SU-DHL-6 (cell line): ENCODE results near the gene ADD1.

Source experiments
- H2AFZ ChIP-seq: fragments of 200-600 bp; sonication (generic); 2 replicates; pipeline ENCODE4 v1.6.1; 2014; ENCODE audit warnings: low read depth, mild to moderate bottlenecking, moderate library complexity, mixed read lengths, antibody characterized with exemption, low read length; ENCODE audit not compliant: severe bottlenecking
- H3F3A ChIP-seq: fragments of 200-600 bp; shearing (Covaris generic); 2 replicates; pipeline ENCODE4 v1.6.0; 2016; ENCODE audit warnings: antibody characterized with exemption, mild to moderate bottlenecking; ENCODE audit not compliant: insufficient read depth
- H3K27ac ChIP-seq: fragments of 200-600 bp; sonication (generic); 2 replicates; pipeline ENCODE4 v1.5.1; 2016; ENCODE audit warnings: low read depth, mild to moderate bottlenecking, low read length, moderate library complexity, mixed read lengths
- H3K27me3 ChIP-seq: fragments of 200-600 bp; sonication (generic), shearing (Covaris generic); 2 replicates; pipeline ENCODE4 v1.6.0; 2014; ENCODE audit warnings: mild to moderate bottlenecking, low read length
- H3K36me3 ChIP-seq: fragments of 200-600 bp; sonication (generic); 2 replicates; pipeline ENCODE4 v1.6.1; 2014; ENCODE audit warnings: mild to moderate bottlenecking, low read length, mixed read lengths
- H3K4me2 ChIP-seq: fragments of 300-600, 200-600 bp; shearing (Covaris generic), sonication (generic); 2 replicates; pipeline ENCODE4 v1.6.0; 2014; ENCODE audit warnings: low read length, low read depth, mild to moderate bottlenecking; ENCODE audit not compliant: poor library complexity, severe bottlenecking
- H3K4me3 ChIP-seq: fragments of 200-600 bp; sonication (generic); 2 replicates; pipeline ENCODE4 v1.5.1; 2014; ENCODE audit warnings: antibody characterized with exemption, low read length, mild to moderate bottlenecking, mixed read lengths; ENCODE audit not compliant: insufficient read depth, poor library complexity, severe bottlenecking
- H3K79me2 ChIP-seq: fragments of 200-600 bp; sonication (generic); 2 replicates; pipeline ENCODE4 v1.6.1; 2014; ENCODE audit warnings: mild to moderate bottlenecking, low read length, moderate library complexity; ENCODE audit not compliant: insufficient read depth
- H3K9ac ChIP-seq: fragments of 200-600 bp; sonication (generic); 2 replicates; pipeline ENCODE4 v1.7.0; 2014; ENCODE audit warnings: mild to moderate bottlenecking, low read length
- H3K9me2 ChIP-seq: fragments of 200-600 bp; sonication (generic); replicated peaks from 2 replicates; pipeline ENCODE4 v1.6.1; 2014; ENCODE audit warnings: low read length; ENCODE audit not compliant: insufficient read depth
- H3K9me3 ChIP-seq: fragments of 200-600 bp; sonication (generic); 2 replicates; pipeline ENCODE4 v1.6.1; 2014; ENCODE audit warnings: low read length, mixed read lengths; ENCODE audit not compliant: insufficient read depth
- H4K20me1 ChIP-seq: fragments of 200-600 bp; sonication (generic); 2 replicates; pipeline ENCODE4 v1.6.1; 2014; ENCODE audit warnings: low read depth, mild to moderate bottlenecking, antibody characterized with exemption, low read length, moderate library complexity, mixed read lengths
- EZH2phosphoT487 ChIP-seq: fragments of 200-600 bp; sonication (generic), shearing (Covaris generic); conservative IDR thresholded peaks from 2 replicates; pipeline ENCODE4 v1.6.1; 2018; ENCODE audit warnings: mild to moderate bottlenecking, antibody characterized with exemption, low read length, moderate library complexity, mixed read lengths
- TF ChIP-seq, protein P1 (sequence below): fragments of 200-600 bp; sonication (generic); IDR thresholded peaks from one replicate; pipeline ENCODE4 v1.5.1; 2017; ENCODE audit warnings: antibody characterized with exemption, mild to moderate bottlenecking, low read length, moderate library complexity; ENCODE audit not compliant: insufficient read depth, poor library complexity, severe bottlenecking

Gene ADD1

GRCh38 chr4:2822461-2823300, 21.0 kb upstream of the ADD1 start:
- Histone ChIP-seq H3K4me2 (no peak overlapping the region), H3K9ac (no peak overlapping the region), H3K27ac (no peak overlapping the region), H2AFZ (no peak overlapping the region), H3K9me2 (no peaks in the 10 kb centered on the region), H3F3A (no peaks in the 10 kb centered on the region), H3K4me3 (no peak overlapping the region), H3K79me2 (no peaks in the 10 kb centered on the region), H3K36me3 (no peaks in the 10 kb centered on the region), H4K20me1 (no peaks in the 10 kb centered on the region), H3K27me3 (no peaks in the 10 kb centered on the region), H3K9me3 (no peaks in the 10 kb centered on the region)
- TF ChIP-seq, protein P1, sequence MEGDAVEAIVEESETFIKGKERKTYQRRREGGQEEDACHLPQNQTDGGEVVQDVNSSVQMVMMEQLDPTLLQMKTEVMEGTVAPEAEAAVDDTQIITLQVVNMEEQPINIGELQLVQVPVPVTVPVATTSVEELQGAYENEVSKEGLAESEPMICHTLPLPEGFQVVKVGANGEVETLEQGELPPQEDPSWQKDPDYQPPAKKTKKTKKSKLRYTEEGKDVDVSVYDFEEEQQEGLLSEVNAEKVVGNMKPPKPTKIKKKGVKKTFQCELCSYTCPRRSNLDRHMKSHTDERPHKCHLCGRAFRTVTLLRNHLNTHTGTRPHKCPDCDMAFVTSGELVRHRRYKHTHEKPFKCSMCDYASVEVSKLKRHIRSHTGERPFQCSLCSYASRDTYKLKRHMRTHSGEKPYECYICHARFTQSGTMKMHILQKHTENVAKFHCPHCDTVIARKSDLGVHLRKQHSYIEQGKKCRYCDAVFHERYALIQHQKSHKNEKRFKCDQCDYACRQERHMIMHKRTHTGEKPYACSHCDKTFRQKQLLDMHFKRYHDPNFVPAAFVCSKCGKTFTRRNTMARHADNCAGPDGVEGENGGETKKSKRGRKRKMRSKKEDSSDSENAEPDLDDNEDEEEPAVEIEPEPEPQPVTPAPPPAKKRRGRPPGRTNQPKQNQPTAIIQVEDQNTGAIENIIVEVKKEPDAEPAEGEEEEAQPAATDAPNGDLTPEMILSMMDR: no peak
- no peak for TF ChIP-seq EZH2phosphoT487

GRCh38 chr4:2823301-2823670, 20.4 kb upstream of the ADD1 start:
- no peak overlapping the region for H3K4me2 ChIP-seq
- TF ChIP-seq, protein P1: no peak
- TF ChIP-seq EZH2phosphoT487: no peak
- H3K79me2 ChIP-seq: no peaks in the 10 kb centered on the region
- H3F3A ChIP-seq: no peaks in the 10 kb centered on the region
- H3K9me3 ChIP-seq: no peaks in the 10 kb centered on the region
- H2AFZ ChIP-seq: no peak overlapping the region
- H3K9me2 ChIP-seq: no peaks in the 10 kb centered on the region
- no peak overlapping the region for H3K27ac ChIP-seq
- H3K9ac ChIP-seq: no peak overlapping the region
- no peaks in the 10 kb centered on the region for H4K20me1 ChIP-seq
- H3K4me3 ChIP-seq: no peak overlapping the region
- no peaks in the 10 kb centered on the region for H3K36me3 ChIP-seq
- H3K27me3 ChIP-seq: no peaks in the 10 kb centered on the region

DNA sequence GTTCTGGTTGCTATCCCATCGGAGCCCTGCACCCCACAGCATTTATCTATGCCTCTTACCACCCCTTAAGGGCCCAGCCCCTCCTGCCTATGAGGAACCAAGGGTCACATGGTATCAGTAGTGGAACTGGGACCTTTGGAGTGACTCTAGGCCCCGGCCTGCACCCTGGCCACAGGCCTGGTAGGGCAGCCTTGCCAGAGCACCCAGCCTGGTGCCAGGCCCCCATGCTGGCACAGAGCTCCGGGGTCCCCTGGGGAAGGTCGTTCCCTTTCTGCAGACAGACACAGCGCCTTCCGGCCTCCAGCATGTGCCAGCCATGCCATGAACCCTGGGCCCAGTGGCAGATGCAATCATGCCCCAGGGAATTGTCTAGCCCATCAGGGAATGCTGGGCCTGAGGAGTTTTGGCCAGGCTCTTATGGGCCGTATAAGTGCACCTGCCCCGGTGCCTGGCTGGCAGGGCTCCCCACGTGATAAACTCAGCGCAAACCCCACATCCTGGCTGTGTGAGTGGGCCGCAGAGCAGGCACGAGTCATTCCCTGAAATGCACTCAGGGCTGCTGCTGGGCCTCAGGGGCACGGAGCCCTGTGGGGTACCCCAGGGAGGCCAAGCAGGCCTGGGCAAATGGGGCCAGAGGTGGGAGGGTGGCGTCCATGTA, 19.8 kb upstream of the ADD1 start:
- H3K27me3 ChIP-seq: no peaks in the 10 kb centered on the region
- no peak overlapping the region for H2AFZ ChIP-seq
- H3K79me2 ChIP-seq: no peaks in the 10 kb centered on the region
- no peaks in the 10 kb centered on the region for H3K9me2 ChIP-seq
- no peak overlapping the region for H3K4me2 ChIP-seq
- no peak overlapping the region for H3K4me3 ChIP-seq
- H4K20me1 ChIP-seq: no peaks in the 10 kb centered on the region
- no peak overlapping the region for H3K9ac ChIP-seq
- no peak for TF ChIP-seq EZH2phosphoT487
- TF ChIP-seq, protein P1: no peak
- no peak overlapping the region for H3K27ac ChIP-seq
- H3K36me3 ChIP-seq: no peaks in the 10 kb centered on the region
- H3K9me3 ChIP-seq: no peaks in the 10 kb centered on the region
- no peaks in the 10 kb centered on the region for H3F3A ChIP-seq
